ENCODE results near the gene TSC22D1. TPM values are rescaled to one million over a fixed set of nuclear protein-coding genes. Genes with fewer than 3 reads are reported as not detected.
A peak's percentile ranks its signal among the peaks of the same experiment; 100 is the strongest.

The TSC22D1 gene
- total RNA-seq, 2 donors from 2014 or later = 30.7 to 50.1 TPM

DNA sequence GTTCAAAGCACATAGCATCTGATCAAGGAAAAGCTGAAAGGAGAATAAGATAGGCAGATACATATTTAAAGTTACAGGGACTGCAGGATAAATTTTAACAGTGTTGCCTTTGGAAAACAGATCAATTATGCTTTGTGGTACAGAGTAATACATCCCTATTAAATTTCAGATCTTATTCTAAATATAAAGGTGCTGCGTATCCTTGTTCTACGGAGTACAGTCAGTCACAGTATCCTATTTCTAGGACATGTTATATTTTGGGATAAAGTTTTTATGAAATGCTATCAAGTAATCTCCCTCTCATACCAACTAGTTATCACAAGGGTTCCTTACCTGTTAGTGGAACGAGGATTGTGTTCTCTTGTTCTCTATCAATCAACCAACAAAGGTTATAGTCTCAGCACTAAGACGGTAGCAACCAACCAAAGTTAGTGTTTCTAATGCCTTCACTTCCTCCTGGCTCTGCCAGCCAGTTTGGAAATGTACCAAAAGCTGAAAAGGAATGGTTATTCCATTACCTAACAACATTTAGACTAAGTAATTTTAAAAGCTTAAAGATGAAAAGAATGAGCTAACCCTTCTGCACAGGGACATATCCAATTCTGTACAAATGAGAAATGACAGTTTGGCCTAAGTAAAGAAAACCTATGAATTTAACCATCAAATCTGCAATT, 35.2 kb downstream of the TSC22D1 start:
- 59% methylated on average over 4 of the region's 4 CpGs for WGBS, 2 donors
- intact Hi-C loops (cut with DNase I) = no loop called here
- Histone ChIP-seq H3K4me1 (peaks cover 27% of the 10 kb centered on the region), H3K27ac (peak overlapping the region in 2 of 4 donors; percentile 4 to 44), H3K9me3 (no peaks in the 10 kb centered on the region), H3K36me3 (replicated peaks in 1 of 2; ENCODE audit: insufficient read depth in 1 of 2, low read depth in 2 of 2) (no peaks in the 10 kb centered on the region), H3K27me3 (no peaks in the 10 kb centered on the region), H3K4me3 (no peak overlapping the region)
- DNase-seq (peak in 3 of 4 donors; percentile 28 to 48 (median 36)), ATAC-seq (peak; percentile 75)
- TF ChIP-seq, protein P1, sequence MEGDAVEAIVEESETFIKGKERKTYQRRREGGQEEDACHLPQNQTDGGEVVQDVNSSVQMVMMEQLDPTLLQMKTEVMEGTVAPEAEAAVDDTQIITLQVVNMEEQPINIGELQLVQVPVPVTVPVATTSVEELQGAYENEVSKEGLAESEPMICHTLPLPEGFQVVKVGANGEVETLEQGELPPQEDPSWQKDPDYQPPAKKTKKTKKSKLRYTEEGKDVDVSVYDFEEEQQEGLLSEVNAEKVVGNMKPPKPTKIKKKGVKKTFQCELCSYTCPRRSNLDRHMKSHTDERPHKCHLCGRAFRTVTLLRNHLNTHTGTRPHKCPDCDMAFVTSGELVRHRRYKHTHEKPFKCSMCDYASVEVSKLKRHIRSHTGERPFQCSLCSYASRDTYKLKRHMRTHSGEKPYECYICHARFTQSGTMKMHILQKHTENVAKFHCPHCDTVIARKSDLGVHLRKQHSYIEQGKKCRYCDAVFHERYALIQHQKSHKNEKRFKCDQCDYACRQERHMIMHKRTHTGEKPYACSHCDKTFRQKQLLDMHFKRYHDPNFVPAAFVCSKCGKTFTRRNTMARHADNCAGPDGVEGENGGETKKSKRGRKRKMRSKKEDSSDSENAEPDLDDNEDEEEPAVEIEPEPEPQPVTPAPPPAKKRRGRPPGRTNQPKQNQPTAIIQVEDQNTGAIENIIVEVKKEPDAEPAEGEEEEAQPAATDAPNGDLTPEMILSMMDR (IDR thresholded peaks at IDR 0.05) = no peak
- no peak for TF ChIP-seq POLR2A (IDR thresholded peaks at IDR 0.05)

DNA sequence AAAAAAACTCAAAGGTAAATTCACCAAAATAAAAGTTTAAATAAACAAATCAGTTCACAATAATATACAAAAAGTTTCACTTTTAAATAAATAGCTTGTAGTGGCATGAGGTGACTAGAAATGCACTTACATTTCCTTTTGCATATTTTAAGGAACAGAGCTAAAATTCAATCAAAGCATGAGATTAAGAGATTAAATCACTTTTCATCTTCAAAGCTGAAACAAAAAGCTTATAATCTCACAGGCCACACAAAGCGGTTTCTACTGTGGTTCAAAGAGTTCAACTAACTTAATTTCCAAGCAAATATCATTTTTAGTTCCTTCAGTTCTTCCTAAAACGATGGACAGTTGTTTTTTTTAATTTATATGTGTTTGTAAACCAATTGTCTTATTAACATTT, 38.9 kb downstream of the TSC22D1 start:
- H3K4me3 ChIP-seq = no peak overlapping the region
- ATAC-seq = no peak
- peaks cover 11% of the 10 kb centered on the region for H3K4me1 ChIP-seq
- WGBS, 2 donors = 62 to 75% methylated on average over 2 of the region's 2 CpGs
- H3K27me3 ChIP-seq = no peaks in the 10 kb centered on the region
- intact Hi-C loops (cut with DNase I) = no loop called here
- H3K27ac ChIP-seq = no peak overlapping the region
- DNase-seq = no peak
- H3K9me3 ChIP-seq = no peaks in the 10 kb centered on the region
- TF ChIP-seq, protein P1 (IDR thresholded peaks at IDR 0.05) = no peak
- TF ChIP-seq POLR2A (IDR thresholded peaks at IDR 0.05) = no peak
- no peaks in the 10 kb centered on the region for H3K36me3 ChIP-seq (replicated peaks in 1 of 2; ENCODE audit: insufficient read depth in 1 of 2, low read depth in 2 of 2)

DNA sequence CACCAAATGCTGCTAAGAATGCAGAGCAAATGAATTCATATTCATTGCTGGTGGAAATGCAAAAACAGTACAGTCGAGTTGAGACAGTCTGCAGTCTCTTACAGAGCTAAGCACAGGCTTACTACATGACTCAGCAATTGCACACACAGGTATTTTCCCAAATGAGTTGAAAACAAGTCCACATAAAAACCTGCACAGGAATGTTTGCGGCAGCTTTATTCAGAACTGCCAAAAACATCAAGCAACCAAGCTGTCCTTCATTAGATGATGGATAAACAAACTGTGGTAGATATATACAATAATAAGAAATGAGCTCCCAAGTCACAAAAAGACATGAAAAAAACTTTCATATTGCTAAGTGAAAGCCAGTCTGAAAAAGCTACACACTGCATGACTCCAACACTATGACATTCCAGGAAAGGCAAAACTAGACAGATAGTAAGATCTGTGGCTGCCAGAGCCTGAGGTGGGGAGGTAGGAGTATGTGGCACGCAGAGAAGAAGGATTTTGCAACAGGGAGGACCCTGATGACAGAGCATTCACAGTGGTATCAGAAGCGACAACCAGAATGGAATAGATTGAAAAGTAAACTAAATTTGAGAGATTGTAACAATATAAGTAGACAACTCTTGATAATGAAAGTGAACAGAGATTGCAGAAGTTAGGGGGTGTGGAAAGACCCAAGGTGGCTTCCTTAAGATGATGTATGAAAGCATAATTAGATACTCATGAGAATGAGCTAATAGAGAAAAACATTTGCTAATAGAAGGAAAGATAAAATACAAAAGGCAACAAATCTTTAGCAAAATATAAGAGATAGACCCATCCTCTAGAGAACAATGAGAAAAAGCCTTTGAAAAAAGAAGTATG, 52.7 kb downstream of the TSC22D1 start:
- H3K27me3 ChIP-seq = no peaks in the 10 kb centered on the region
- H3K4me1 ChIP-seq = peaks cover 17% of the 10 kb centered on the region
- intact Hi-C loops (cut with DNase I) = no loop called here
- H3K4me3 ChIP-seq = no peak overlapping the region
- peak overlapping the region in 3 of 4 donors; percentile 34 to 68 (median 67) for H3K27ac ChIP-seq
- peak; percentile 87 for ATAC-seq
- TF ChIP-seq POLR2A (IDR thresholded peaks at IDR 0.05) = no peak
- TF ChIP-seq, protein P1 (IDR thresholded peaks at IDR 0.05) = no peak
- peak in 3 of 4 donors; percentile 17 to 27 (median 20) for DNase-seq
- 14 to 25% methylated on average over 4 of the region's 4 CpGs for WGBS, 2 donors
- no peaks in the 10 kb centered on the region for H3K9me3 ChIP-seq
- no peaks in the 10 kb centered on the region for H3K36me3 ChIP-seq (replicated peaks in 1 of 2; ENCODE audit: insufficient read depth in 1 of 2, low read depth in 2 of 2)

DNA sequence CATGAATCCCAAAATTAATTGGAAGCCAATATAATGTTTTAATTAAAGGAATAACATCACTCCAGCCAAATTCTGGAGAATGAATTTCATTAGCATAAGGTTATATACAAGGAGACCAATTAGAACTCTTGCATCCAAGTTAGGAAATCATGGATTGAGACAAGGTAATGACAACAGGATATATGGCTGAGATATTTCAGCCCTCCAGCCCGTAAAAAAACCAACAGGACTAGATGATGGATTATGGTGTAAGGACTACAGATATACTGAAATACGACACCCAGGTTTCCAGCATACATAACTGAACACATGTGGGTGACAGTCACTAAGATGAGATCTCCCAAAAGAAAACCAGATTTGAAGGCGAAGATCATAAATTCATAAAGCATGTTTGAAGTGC, 56.5 kb downstream of the TSC22D1 start:
- ATAC-seq (no peak), DNase-seq (no peak)
- Histone ChIP-seq H3K9me3 (no peaks in the 10 kb centered on the region), H3K4me3 (no peak overlapping the region), H3K4me1 (peaks cover 17% of the 10 kb centered on the region), H3K27me3 (no peaks in the 10 kb centered on the region), H3K36me3 (replicated peaks in 1 of 2; ENCODE audit: insufficient read depth in 1 of 2, low read depth in 2 of 2) (no peaks in the 10 kb centered on the region), H3K27ac (no peak overlapping the region)
- intact Hi-C loops (cut with DNase I) = no loop called here
- TF ChIP-seq, protein P1 (IDR thresholded peaks at IDR 0.05) = no peak
- no peak for TF ChIP-seq POLR2A (IDR thresholded peaks at IDR 0.05)
- 78 to 79% methylated on average over 3 of the region's 3 CpGs for WGBS, 2 donors
